Activated CD4-positive, CD25-positive, alpha-beta regulatory T cell treated with anti-CD3 and anti-CD28 coated beads, Interleukin-2, amount 50 U/mL, for 24 hours (primary cell): ENCODE data around the gene CCDC51.
A peak's percentile ranks its signal among the peaks of the same experiment; 100 is the strongest.
"Not testable (repeated sequence)": the region's sequence is repeated elsewhere in the genome, so short reads cannot be mapped to it uniquely, and the experiment has no call there.

Source experiments
- ATAC-seq, 2 donors: fragments of 150-1000 bp; cut with Tn5 transposase; one replicate each; pipeline ENCODE4 v1.10.0; 2021; ENCODE audit warnings: mild to moderate bottlenecking in 1 of 2, moderate library complexity in 1 of 2

Gene CCDC51

GRCh38 chr3:48439820-48440589 is at the start of gene CCDC51, which contains the start of gene TMA7:
CCDC51 (minus strand) TSS chr3:48440119; CDS start chr3:48435128, 4,991 bp downstream.
TMA7 (plus strand) TSS chr3:48440257; CDS start chr3:48440297, 40 bp downstream.
- ATAC-seq, result peak; percentile 97 to 99

GRCh38 chr3:48486952-48487351 is 47.0 kb upstream of the CCDC51 start:
- ATAC-seq, result no peak

- not testable (repeated sequence) for ATAC-seq
Observed at GRCh38 chr3:48482822-48483221, 42.9 kb upstream of the CCDC51 start.

GRCh38 chr3:48480891-48481290 is 41.0 kb upstream of the CCDC51 start:
- ATAC-seq, result not testable (repeated sequence)

- ATAC-seq, result peak; percentile 65 to 72
Observed at GRCh38 chr3:48478626-48479555, 39.0 kb upstream of the CCDC51 start.

GRCh38 chr3:48477959-48478520 is 38.1 kb upstream of the CCDC51 start:
- ATAC-seq, result no peak

- no peak for ATAC-seq
Observed at GRCh38 chr3:48476426-48477053, 36.6 kb upstream of the CCDC51 start.

- ATAC-seq, result no peak
Observed at GRCh38 chr3:48475188-48475587, 35.3 kb upstream of the CCDC51 start.

- ATAC-seq, result no peak
Observed at GRCh38 chr3:48474619-48475018, 34.7 kb upstream of the CCDC51 start.

- ATAC-seq, result not testable (repeated sequence)
Observed at GRCh38 chr3:48474031-48474430, 34.1 kb upstream of the CCDC51 start.

- ATAC-seq, result no peak
Observed at GRCh38 chr3:48473617-48473952, 33.7 kb upstream of the CCDC51 start.

GRCh38 chr3:48472923-48473616 is 33.2 kb upstream of the CCDC51 start:
- ATAC-seq, result peak; percentile 89 to 90

- peak in 1 of 2 donors; percentile 12 for ATAC-seq
Observed at GRCh38 chr3:48472673-48472922, 32.7 kb upstream of the CCDC51 start.

GRCh38 chr3:48470286-48470685 is 30.4 kb upstream of the CCDC51 start:
- no peak for ATAC-seq

- ATAC-seq, result no peak
Observed at GRCh38 chr3:48469046-48469915, 29.4 kb upstream of the CCDC51 start.

- ATAC-seq, result no peak
Observed at GRCh38 chr3:48468329-48468731, 28.4 kb upstream of the CCDC51 start.

GRCh38 chr3:48467473-48468267 is 27.8 kb upstream of the CCDC51 start:
- no peak for ATAC-seq

GRCh38 chr3:48467110-48467454 is 27.2 kb upstream of the CCDC51 start:
- peak in 1 of 2 donors; percentile 1 for ATAC-seq

- ATAC-seq, result peak; percentile 11 to 22
Observed at GRCh38 chr3:48466386-48467109, 26.6 kb upstream of the CCDC51 start.
